ENCODE results near the gene CCDC9.
"Not testable (repeated sequence)": the region's sequence is repeated elsewhere in the genome, so short reads cannot be mapped to it uniquely, and the experiment has no call there.

CCDC9 gene

GRCh38 chr19:47273313-47274070 is 17.2 kb downstream of the CCDC9 start:
- H3K4me1 ChIP-seq = no peaks in the 10 kb centered on the region
- H3K36me3 ChIP-seq (ENCODE audit: control insufficient read depth, insufficient read depth, low read length) = no peaks in the 10 kb centered on the region
- H3K9me3 ChIP-seq (ENCODE audit: control insufficient read depth, low read length) = no peaks in the 10 kb centered on the region
- no peaks in the 10 kb centered on the region for H3K79me2 ChIP-seq
- H2AFZ ChIP-seq = peak overlapping the region; percentile 81
- TF ChIP-seq CTCF (IDR thresholded peaks at IDR 0.05) = peak; percentile 16
- H3K4me3 ChIP-seq (ENCODE audit: low read depth, low read length) = peak overlapping the region; percentile 98
- peak overlapping the region; percentile 95 for H3K9ac ChIP-seq
- H3K4me2 ChIP-seq (ENCODE audit: low read length) = peak overlapping the region; percentile 88
- peak overlapping the region; percentile 99 for H3K27ac ChIP-seq
- no peaks in the 10 kb centered on the region for H3K27me3 ChIP-seq (ENCODE audit: control insufficient read depth, insufficient read depth, low read length)

GRCh38 chr19:47274071-47274890 is 18.0 kb downstream of the CCDC9 start, which contains the start of gene INAFM1:
Gene INAFM1, plus strand, starts transcription at chr19:47274885. Its CDS starts 35 bp downstream, at chr19:47274920.
- Histone ChIP-seq H3K9me3 (ENCODE audit: control insufficient read depth, low read length) (no peaks in the 10 kb centered on the region), H3K4me3 (ENCODE audit: low read depth, low read length) (peak within 1 kb of the TSS; percentile 98), H3K27me3 (ENCODE audit: control insufficient read depth, insufficient read depth, low read length) (no peaks in the 10 kb centered on the region), H3K79me2 (no peaks in the 10 kb centered on the region), H3K4me1 (no peaks in the 10 kb centered on the region), H3K27ac (peak within 1 kb of the TSS; percentile 99), H3K36me3 (ENCODE audit: control insufficient read depth, insufficient read depth, low read length) (no peaks in the 10 kb centered on the region), H3K9ac (peak within 1 kb of the TSS; percentile 95), H3K4me2 (ENCODE audit: low read length) (peak within 1 kb of the TSS; percentile 88), H2AFZ (peak within 1 kb of the TSS; percentile 81)
- no peak for TF ChIP-seq CTCF (IDR thresholded peaks at IDR 0.05)

GRCh38 chr19:47274891-47275761 is 18.8 kb downstream of the CCDC9 start:
- Histone ChIP-seq H3K4me3 (ENCODE audit: low read depth, low read length) (no peak overlapping the region), H3K9me3 (ENCODE audit: control insufficient read depth, low read length) (no peaks in the 10 kb centered on the region), H2AFZ (no peak overlapping the region), H3K4me1 (no peaks in the 10 kb centered on the region), H3K79me2 (no peaks in the 10 kb centered on the region), H3K4me2 (ENCODE audit: low read length) (peak overlapping the region; percentile 55), H3K27ac (peak overlapping the region; percentile 53), H3K36me3 (ENCODE audit: control insufficient read depth, insufficient read depth, low read length) (no peaks in the 10 kb centered on the region), H3K27me3 (ENCODE audit: control insufficient read depth, insufficient read depth, low read length) (no peaks in the 10 kb centered on the region), H3K9ac (no peak overlapping the region)
- no peak for TF ChIP-seq CTCF (IDR thresholded peaks at IDR 0.05)

GRCh38 chr19:47275791-47276461 is 19.6 kb downstream of the CCDC9 start:
- H3K4me2 ChIP-seq (ENCODE audit: low read length) = no peak overlapping the region
- no peaks in the 10 kb centered on the region for H3K36me3 ChIP-seq (ENCODE audit: control insufficient read depth, insufficient read depth, low read length)
- H3K27me3 ChIP-seq (ENCODE audit: control insufficient read depth, insufficient read depth, low read length) = no peaks in the 10 kb centered on the region
- no peaks in the 10 kb centered on the region for H3K9me3 ChIP-seq (ENCODE audit: control insufficient read depth, low read length)
- no peaks in the 10 kb centered on the region for H3K79me2 ChIP-seq
- no peak overlapping the region for H3K9ac ChIP-seq
- H3K4me3 ChIP-seq (ENCODE audit: low read depth, low read length) = no peak overlapping the region
- no peak overlapping the region for H2AFZ ChIP-seq
- H3K27ac ChIP-seq = peak overlapping the region; percentile 53
- no peaks in the 10 kb centered on the region for H3K4me1 ChIP-seq
- no peak for TF ChIP-seq CTCF (IDR thresholded peaks at IDR 0.05)

GRCh38 chr19:47276513-47276912 is 20.2 kb downstream of the CCDC9 start:
- H3K27me3 ChIP-seq (ENCODE audit: control insufficient read depth, insufficient read depth, low read length); H2AFZ ChIP-seq; H3K79me2 ChIP-seq; H3K27ac ChIP-seq; H3K36me3 ChIP-seq (ENCODE audit: control insufficient read depth, insufficient read depth, low read length); H3K4me2 ChIP-seq (ENCODE audit: low read length); H3K4me1 ChIP-seq; H3K9me3 ChIP-seq (ENCODE audit: control insufficient read depth, low read length); H3K4me3 ChIP-seq (ENCODE audit: low read depth, low read length); H3K9ac ChIP-seq: not testable (repeated sequence)
